HG03066 (cell line): ENCODE data around the gene RPA1.
"Not testable (repeated sequence)": the region's sequence is repeated elsewhere in the genome, so short reads cannot be mapped to it uniquely, and the experiment has no call there.

Source experiments
- ATAC-seq: cut with Tn5 transposase; IDR thresholded peaks from one replicate; pipeline ENCODE4 v1.9.1; 2021; ENCODE audit warnings: low read depth; ENCODE audit not compliant: unreplicated experiment

The RPA1 gene

GRCh38 chr17:1829592-1830257, at the start of gene RPA1, which contains the start of gene SMYD4:
TSS of gene RPA1 (plus strand) at chr17:1830005. CDS start at chr17:1830094, 89 bp downstream.
TSS of gene SMYD4 (minus strand) at chr17:1829902. CDS start at chr17:1827994, 1,908 bp downstream.
- peak; percentile 82 for ATAC-seq

GRCh38 chr17:1782171-1782567, 47.6 kb upstream of the RPA1 start:
- no peak for ATAC-seq

- ATAC-seq: no peak
These were observed 46.5 kb upstream of the RPA1 start for GRCh38 chr17:1783271-1783670.

- no peak for ATAC-seq
These were observed 45.8 kb upstream of the RPA1 start for GRCh38 chr17:1783834-1784611.

GRCh38 chr17:1785930-1786329, 43.9 kb upstream of the RPA1 start:
- no peak for ATAC-seq

- ATAC-seq: no peak
These were observed 43.1 kb upstream of the RPA1 start for GRCh38 chr17:1786708-1787107.

GRCh38 chr17:1787301-1787902, 42.4 kb upstream of the RPA1 start:
- ATAC-seq: no peak

GRCh38 chr17:1789936-1790335, 39.9 kb upstream of the RPA1 start:
- ATAC-seq: no peak

GRCh38 chr17:1792495-1793446, 37.0 kb upstream of the RPA1 start:
- ATAC-seq: no peak

GRCh38 chr17:1793447-1793806, 36.4 kb upstream of the RPA1 start:
- no peak for ATAC-seq

- ATAC-seq: no peak
These were observed 33.0 kb upstream of the RPA1 start for GRCh38 chr17:1796800-1797199.

GRCh38 chr17:1797323-1797722, 32.5 kb upstream of the RPA1 start:
- ATAC-seq: no peak

GRCh38 chr17:1797846-1798245, 32.0 kb upstream of the RPA1 start:
- not testable (repeated sequence) for ATAC-seq

GRCh38 chr17:1800240-1800639, 29.6 kb upstream of the RPA1 start:
- ATAC-seq: no peak

GRCh38 chr17:1800712-1801111, 29.1 kb upstream of the RPA1 start:
- no peak for ATAC-seq

- ATAC-seq: no peak
These were observed 27.4 kb upstream of the RPA1 start for GRCh38 chr17:1802429-1802828.

GRCh38 chr17:1803280-1803679, 26.5 kb upstream of the RPA1 start:
- no peak for ATAC-seq

- ATAC-seq: no peak
These were observed 21.9 kb upstream of the RPA1 start for GRCh38 chr17:1807890-1808289.

- no peak for ATAC-seq
These were observed 21.2 kb upstream of the RPA1 start for GRCh38 chr17:1808644-1809043.

GRCh38 chr17:1809815-1810214, 20.0 kb upstream of the RPA1 start:
- not testable (repeated sequence) for ATAC-seq
